Neural progenitor cell (in vitro differentiated cells): ENCODE data around the gene KRT73.

Experiments used
- CTCF ChIP-seq: fragments of 200-600 bp; sonication (generic); IDR thresholded peaks from 2 replicates; pipeline ENCODE4 v1.5.1; 2017; ENCODE audit warnings: antibody characterized with exemption, mild to moderate bottlenecking
- EZH2 ChIP-seq: fragments of 200-600 bp; sonication (generic); IDR thresholded peaks from 2 replicates; pipeline ENCODE4 v1.6.1; 2017; ENCODE audit warnings: antibody characterized with exemption, mild to moderate bottlenecking, moderate library complexity
- EZH2phosphoT487 ChIP-seq: fragments of 200-600 bp; sonication (generic); IDR thresholded peaks from 2 replicates; pipeline ENCODE4 v1.6.1; 2017; ENCODE audit warnings: antibody characterized with exemption

GRCh38 chr12:52631264-52631663 is 12.9 kb upstream of the KRT73 start:
- TF ChIP-seq CTCF (no peak), EZH2phosphoT487 (no peak), EZH2 (no peak)
